ENCODE results near the gene PLAAT3. TPM values are rescaled to one million over a fixed set of nuclear protein-coding genes. Genes with fewer than 3 reads are reported as not detected.
"Not testable (repeated sequence)": the region's sequence is repeated elsewhere in the genome, so short reads cannot be mapped to it uniquely, and the experiment has no call there.

PLAAT3 gene
- total RNA-seq, 1 donor from 2014 or later, result 21.6 TPM

DNA sequence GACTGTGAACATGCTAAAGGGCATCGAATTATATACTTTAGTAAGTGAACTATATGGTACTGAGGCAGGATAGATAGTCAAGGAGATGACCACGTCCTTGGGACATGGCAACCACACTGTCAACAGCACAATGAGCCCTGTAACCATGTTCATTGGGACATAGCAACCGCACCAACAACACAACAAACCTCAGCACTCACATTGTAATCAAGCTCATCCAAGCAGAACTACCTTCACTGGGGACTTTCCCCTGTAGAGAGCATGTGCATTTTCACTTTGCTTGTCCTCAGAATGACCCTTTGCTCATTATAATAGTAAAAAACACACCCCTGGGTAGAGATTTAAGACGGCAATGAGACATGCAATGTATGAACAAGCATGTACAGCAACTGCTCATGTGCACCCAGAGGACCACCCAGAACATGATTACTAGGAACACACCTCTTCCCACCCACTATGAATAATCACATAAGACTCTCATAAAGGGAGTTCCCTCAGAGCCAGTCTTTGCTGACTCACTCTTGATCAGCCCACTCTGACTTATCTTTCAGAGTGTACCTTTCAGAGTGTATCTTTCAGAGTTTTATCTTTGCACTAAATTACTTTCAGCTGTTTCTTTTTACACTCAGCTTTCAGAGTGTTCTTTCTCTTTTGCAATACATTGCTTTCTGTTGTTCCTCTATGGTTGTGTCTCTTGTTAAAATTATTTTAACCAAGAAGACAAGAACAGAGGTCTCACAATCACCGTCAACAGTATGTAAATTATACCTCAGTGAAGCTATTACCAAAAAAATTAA is 47.0 kb downstream of the PLAAT3 start:
- peak; percentile 48 for DNase-seq

DNA sequence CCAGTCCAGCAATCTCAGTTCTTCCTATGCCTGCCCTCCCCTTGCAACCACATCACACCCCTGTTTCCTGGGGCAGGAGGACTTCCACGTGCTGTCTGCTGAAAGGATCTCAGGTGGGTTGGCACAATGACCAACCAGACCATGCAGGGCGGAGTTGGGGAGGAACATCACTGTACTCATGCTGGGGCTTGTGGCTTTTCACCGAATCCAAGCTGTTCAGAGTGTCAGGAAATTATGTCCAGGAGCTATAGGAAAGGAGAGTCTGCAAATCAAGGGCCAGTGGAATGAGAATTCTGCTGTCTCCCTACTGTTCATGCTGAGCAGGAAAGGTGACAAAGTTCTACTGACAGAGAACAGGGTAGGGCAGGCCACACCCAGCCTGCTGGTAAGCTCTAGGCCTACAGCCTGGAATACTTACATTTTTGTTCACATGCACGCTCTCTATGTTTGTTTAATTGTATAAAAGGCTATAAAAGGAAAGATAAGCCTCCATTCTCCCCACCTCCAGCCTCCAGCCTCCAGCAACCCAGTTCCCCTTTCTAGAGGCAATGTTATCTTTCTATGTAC is 49.4 kb downstream of the PLAAT3 start:
- no peak for DNase-seq

DNA sequence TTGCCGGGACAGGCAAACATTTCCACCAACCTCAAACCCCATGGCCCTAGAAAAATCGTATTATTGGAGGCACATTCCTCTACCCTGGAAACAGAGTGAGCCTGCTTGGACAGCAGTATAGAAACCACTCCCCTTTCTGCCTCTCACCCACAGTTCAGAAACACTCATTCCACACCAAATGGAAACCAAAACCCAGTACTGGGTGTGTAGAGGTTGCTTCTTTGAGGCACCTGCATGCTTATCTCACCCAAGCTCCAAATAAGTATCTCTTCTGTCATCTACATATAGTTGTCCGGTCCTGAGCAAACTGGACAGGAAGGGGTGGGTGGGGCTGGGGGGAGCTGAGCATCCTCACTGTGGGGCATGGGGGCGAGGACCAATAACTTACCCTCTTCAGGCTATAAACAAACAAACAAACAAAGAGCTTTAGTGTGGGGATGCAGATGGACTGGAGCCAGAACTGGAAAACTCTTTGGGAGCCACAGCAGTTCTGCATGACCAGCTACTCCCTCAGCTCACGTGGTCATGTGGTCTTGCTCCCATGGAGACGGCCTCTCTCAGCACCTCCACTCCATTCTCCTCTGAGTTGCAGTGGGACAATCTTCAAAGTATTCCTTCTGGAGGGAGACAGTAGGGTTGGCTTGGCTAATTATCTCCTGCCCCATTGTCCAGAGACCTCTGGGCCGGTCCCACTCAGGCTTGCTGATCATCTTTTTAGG is 50.0 kb downstream of the PLAAT3 start:
- no peak for DNase-seq

DNA sequence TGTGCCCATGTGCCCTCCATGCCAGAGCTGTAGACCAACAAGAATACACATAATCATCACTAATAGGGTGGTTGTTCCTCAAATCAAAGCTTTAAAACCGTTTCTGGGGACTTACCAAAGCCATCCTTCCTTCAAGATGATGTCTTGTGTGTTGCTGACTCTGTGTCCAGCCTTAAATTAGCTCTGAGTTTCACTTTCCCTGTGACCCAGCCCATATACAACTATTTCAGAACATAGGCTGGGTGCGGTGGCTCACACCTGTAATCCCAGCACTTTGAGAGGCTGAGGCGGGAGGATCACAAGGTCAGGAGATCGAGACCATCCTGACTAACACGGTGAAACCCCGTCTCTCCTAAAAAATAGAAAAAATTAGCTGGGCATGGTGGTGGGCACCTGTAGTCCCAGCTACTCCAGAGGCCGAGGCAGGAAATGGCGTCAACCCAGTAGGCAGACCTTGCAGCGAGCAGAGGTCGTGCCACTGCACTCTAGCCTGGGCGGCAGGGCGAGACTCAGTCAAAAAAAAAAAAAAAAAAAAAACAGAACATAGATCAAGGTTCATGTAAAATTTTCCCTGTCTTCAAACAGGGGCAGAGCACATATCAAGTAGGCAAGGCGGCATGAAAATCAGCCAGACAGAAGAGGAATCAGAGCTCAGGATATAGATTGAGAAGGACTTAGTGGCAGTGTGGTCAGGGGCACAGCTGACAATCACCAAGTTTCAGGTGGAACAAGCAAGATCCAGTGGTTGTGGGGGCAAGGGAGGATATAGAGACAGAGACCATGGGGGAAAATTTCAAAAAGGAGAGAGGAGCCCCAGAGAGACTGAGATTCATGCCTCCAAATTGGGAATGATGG is 50.8 kb downstream of the PLAAT3 start, which contains the start of gene PLAAT2:
PLAAT2 (minus strand) TSS at position 179 of the 855 bp plus-strand sequence; CDS start at position 124, 55 bp downstream.
- no peak for DNase-seq

GRCh38 chr11:63560506-63561180 is 53.6 kb downstream of the PLAAT3 start:
- DNase-seq, result no peak

- DNase-seq, result no peak
Observed at GRCh38 chr11:63558459-63559157, 55.6 kb downstream of the PLAAT3 start.

DNA sequence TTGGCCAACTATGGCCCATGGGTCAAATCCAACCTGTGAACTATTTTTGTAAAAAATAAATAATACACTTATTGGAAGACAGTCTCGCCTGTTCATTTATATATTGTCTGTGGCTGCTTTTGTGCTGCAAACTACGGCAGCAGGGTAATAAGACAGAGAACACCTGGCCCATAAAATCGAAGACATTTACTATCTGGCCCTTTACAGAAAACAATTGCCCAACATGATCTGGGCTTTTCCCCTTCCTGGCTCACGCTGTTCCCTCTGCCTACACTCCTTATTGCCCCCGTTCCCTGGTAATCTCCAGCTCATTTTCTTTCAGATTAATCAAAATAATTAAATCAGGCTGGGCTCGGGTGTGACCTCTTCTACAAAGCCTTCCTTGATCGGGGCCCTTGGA is 56.7 kb downstream of the PLAAT3 start:
- DNase-seq, result no peak

- no peak for DNase-seq
Observed at GRCh38 chr11:63556404-63557013, 57.7 kb downstream of the PLAAT3 start.

DNA sequence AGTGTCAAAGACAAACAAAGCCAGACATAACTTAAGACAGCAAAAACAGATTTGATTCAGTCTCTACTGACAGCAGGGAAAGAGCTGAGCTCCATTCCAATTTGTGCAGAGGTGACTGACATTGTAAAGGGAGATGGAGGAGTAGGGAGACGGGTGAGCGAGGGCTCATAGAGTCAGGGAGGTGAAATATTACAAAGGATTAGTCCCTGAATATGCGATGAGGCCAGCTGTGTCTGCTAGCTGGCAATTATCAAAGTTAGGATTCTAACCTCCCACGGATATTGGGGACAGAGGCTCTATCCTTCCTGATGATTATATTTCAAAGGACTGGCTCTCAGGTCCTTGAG is 59.4 kb downstream of the PLAAT3 start:
- no peak for DNase-seq

- no peak for DNase-seq
Observed at GRCh38 chr11:63553759-63554158, 60.5 kb downstream of the PLAAT3 start.

DNA sequence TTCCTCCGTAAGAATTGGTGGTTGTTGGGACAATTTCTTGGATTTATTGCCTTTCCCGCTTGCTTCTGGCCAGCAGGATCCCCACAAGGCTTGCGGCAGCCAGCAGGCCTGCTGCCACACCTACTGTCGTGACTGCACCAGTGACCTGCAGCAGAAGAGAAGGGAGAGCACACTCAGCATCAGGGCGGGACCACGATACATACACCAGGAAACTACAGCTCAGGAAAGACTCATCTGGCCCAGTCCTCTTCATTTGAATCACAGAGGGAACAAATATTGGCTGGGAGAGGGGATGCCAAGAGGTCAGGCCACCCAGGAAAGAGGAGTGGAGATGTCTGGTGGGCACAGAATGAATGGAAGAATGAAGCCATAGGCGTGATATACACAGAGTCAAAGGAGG is 61.3 kb downstream of the PLAAT3 start:
- DNase-seq, result no peak

DNA sequence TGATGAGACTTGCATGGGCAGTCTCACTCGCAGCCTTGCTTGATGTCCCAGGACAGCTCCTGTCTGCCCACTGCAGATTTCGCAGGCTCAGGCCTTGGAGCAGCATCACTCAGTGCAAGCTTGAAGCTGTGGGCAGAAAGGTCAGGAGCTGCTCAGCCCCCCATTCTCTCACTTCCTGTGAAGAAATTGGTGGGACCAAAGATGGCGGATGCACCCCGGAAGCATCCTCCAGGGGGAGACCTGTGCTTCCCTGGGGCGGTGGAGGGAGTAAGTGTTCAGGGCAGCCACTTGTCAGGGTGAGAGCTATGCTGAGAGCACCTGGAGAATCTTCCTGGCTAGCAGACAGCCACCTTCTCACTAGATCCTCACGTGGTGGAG is 62.4 kb downstream of the PLAAT3 start:
- DNase-seq, result no peak

- DNase-seq, result no peak
Observed at GRCh38 chr11:63551091-63551888, 62.9 kb downstream of the PLAAT3 start.

DNA sequence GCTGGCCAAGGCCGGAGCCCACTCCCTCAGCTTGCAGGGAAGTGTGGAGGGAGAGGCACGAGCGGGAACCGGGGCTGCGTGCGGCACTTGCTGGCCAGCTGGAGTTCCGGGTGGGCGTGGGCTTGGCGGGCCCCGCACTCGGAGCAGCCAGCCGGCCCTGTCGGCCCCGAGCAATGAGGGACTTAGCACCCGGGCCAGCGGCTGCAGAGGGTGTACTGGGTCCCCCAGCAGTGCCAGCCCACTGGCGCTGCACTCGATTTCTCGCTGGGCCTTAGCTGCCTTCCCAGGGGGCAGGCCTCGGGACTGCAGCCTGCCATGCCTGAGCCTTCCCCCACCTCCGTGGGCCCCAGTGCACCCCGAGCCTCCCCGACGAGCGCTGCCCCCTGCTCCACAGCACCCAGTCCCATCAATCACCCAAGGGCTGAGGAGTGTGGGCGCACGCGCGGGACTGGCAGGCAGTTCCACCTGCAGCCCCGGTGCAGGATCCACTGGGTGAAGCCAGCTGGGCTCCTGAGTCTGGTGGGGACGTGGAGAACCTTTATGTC is 64.0 kb downstream of the PLAAT3 start:
- not testable (repeated sequence) for DNase-seq

DNA sequence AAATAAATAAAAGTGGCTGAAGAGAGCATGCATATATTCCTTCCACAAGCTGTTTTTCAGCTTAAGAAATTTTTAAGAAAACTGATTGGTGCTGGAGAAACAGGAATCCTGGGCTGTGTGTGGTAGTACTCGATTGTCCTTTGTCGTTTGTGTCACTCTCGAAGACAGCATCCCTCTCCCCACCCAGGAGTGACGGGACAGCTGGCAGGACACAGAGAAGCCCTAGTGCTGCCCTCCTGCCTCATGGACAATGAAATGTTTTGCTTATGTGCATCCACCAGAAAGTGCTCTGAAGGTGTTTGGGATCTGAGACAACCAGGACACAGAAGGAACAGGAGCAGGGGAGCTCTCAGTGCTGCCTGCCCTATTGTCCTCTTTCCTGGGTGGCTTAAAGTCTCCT is 64.8 kb downstream of the PLAAT3 start:
- DNase-seq, result no peak

- no peak for DNase-seq
Observed at GRCh38 chr11:63548178-63548577, 66.1 kb downstream of the PLAAT3 start.

DNA sequence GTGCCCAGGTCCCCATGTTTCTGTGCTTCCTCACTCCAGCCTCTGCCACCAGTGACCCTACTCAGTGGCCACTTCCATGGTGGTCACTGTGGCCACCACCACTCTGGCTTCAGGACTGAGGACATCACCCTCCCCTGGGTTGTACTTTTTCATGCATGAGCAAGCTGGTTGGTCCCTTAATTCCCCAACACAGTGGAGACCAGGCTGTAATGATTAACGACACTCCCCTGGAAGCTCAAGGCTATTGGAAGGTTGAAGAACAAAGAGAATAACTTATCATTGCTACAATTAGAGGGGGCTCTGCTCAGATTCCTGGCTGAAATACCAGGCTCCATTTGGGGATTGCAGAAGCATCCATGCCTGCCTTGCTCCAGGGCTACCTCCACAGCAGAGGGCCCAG is 67.2 kb downstream of the PLAAT3 start:
- no peak for DNase-seq

DNA sequence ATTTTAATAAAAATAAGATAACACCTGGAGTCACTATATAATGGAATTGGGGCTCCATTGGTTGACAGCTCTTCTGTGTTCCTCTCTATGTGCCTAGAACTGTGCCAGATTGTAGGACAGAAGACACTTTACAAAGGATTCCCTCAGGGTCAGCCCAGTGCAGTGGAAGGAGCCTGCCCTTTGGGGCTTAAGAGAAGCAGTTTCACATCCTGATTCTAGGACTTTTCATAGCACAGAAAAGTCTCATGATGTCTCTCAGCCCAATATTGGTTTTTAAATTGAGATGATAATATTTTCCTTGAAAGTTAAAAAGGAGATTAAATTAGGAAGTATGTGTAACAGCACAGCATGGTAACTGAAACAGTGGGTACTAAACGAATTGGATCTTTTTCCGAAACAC is 70.5 kb downstream of the PLAAT3 start:
- no peak for DNase-seq

DNA sequence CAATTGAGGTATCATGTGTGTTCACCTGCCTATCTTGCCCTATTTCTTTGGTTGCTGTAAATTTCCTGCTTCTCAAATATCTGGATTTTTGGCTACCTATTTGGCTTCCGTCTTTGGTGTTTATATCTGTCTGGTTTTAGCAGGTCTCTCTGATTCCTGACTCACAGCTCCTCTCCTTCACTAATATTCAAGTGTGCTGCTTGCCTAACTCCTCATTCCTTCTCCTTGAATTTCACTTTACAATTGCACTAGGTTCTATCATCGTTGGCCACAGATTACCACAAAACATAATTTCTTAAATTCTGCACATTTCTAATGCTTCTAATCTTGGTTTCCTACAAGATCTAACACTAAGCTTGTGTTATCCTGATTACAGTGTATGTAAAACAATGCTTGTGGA is 71.7 kb downstream of the PLAAT3 start:
- DNase-seq, result not testable (repeated sequence)
